DOHH2 (cell line): ENCODE results near the gene PLAGL1.

Experiments used
- H3F3A ChIP-seq: fragments of 200-600 bp; sonication (generic), shearing (Covaris generic); 2 replicates; pipeline ENCODE4 v1.6.0; 2016; ENCODE audit warnings: antibody characterized with exemption, mild to moderate bottlenecking; ENCODE audit not compliant: control insufficient read depth, insufficient read depth
- H3K27ac ChIP-seq: fragments of 200-600 bp; sonication (generic); 2 replicates; pipeline ENCODE4 v1.5.1; 2014; ENCODE audit warnings: low read depth, mild to moderate bottlenecking, low read length, moderate library complexity
- H3K27me3 ChIP-seq: fragments of 200-600 bp; sonication (generic); 2 replicates; pipeline ENCODE4 v1.6.1; 2014; ENCODE audit warnings: mild to moderate bottlenecking, low read length, mixed read lengths; ENCODE audit not compliant: control insufficient read depth
- H3K36me3 ChIP-seq: fragments of 200-600 bp; sonication (generic); 2 replicates; pipeline ENCODE4 v1.6.1; 2014; ENCODE audit warnings: mild to moderate bottlenecking, low read length, moderate library complexity, mixed read lengths; ENCODE audit not compliant: control insufficient read depth
- H3K4me1 ChIP-seq: fragments of 200-600 bp; sonication (generic); 2 replicates; pipeline ENCODE4 v1.6.1; 2014; ENCODE audit warnings: mild to moderate bottlenecking, low read length, mixed read lengths; ENCODE audit not compliant: control insufficient read depth
- H3K4me2 ChIP-seq: fragments of 200-600 bp; sonication (generic); 2 replicates; pipeline ENCODE4 v1.6.0; 2014; ENCODE audit warnings: mild to moderate bottlenecking, low read length, moderate library complexity
- H3K4me3 ChIP-seq: fragments of 200-600 bp; sonication (generic); 2 replicates; pipeline ENCODE4 v1.5.1; 2014; ENCODE audit warnings: mild to moderate bottlenecking, low read length, mixed read lengths
- H3K79me2 ChIP-seq: fragments of 200-600 bp; sonication (generic); 2 replicates; pipeline ENCODE4 v1.6.1; 2014; ENCODE audit warnings: mild to moderate bottlenecking, low read length, mixed read lengths; ENCODE audit not compliant: control insufficient read depth
- H3K9me2 ChIP-seq: fragments of 200-600 bp; sonication (generic); replicated peaks from 2 replicates; pipeline ENCODE4 v1.6.1; 2014; ENCODE audit warnings: mild to moderate bottlenecking, low read length, mixed read lengths; ENCODE audit not compliant: control insufficient read depth
- H3K9me3 ChIP-seq: fragments of 200-600 bp; sonication (generic); 2 replicates; pipeline ENCODE4 v1.6.1; 2014; ENCODE audit warnings: antibody characterized with exemption, low read length, mixed read lengths; ENCODE audit not compliant: control insufficient read depth, insufficient read depth
- H4K20me1 ChIP-seq: fragments of 200-600 bp; sonication (generic); 2 replicates; pipeline ENCODE4 v1.6.0; 2014; ENCODE audit warnings: low read depth, mild to moderate bottlenecking, antibody characterized with exemption, low read length, moderate library complexity; ENCODE audit not compliant: control insufficient read depth, insufficient read depth
- CTCF ChIP-seq: fragments of 200-600 bp; sonication (generic); IDR thresholded peaks from one replicate; pipeline ENCODE4 v1.5.1; 2014; ENCODE audit warnings: antibody characterized with exemption, mild to moderate bottlenecking, low read depth, low read length; ENCODE audit not compliant: poor library complexity, severe bottlenecking
- EZH2phosphoT487 ChIP-seq: fragments of 200-600 bp; sonication (generic); IDR thresholded peaks from 2 replicates; pipeline ENCODE4 v1.6.1; 2017; ENCODE audit warnings: borderline replicate concordance, mild to moderate bottlenecking, antibody characterized with exemption, low read length, moderate library complexity, mixed read lengths

Gene PLAGL1

GRCh38 chr6:143894655-143895054 is 113.4 kb downstream of the PLAGL1 start:
- Histone ChIP-seq H3K4me2 (no peak overlapping the region), H3K9me2 (no peaks in the 10 kb centered on the region), H4K20me1 (no peaks in the 10 kb centered on the region), H3K4me3 (no peak overlapping the region), H3K27ac (no peak overlapping the region), H3K27me3 (no peaks in the 10 kb centered on the region), H3K79me2 (no peaks in the 10 kb centered on the region), H3F3A (no peaks in the 10 kb centered on the region), H3K36me3 (no peaks in the 10 kb centered on the region), H3K4me1 (no peaks in the 10 kb centered on the region), H3K9me3 (no peaks in the 10 kb centered on the region)
- TF ChIP-seq CTCF (no peak), EZH2phosphoT487 (no peak)
